HCT116 (cell line): ENCODE data around the gene ACYP2. TPM values are rescaled to one million over a fixed set of nuclear protein-coding genes. Genes with fewer than 3 reads are reported as not detected.

Experiments
- ATAC-seq: fragments of 200-7000 bp; cut with Tn5 transposase; 2 replicates; pipeline ENCODE4 v1.9.1; 2020; ENCODE audit warnings: mild to moderate bottlenecking, moderate library complexity
- BruUV-seq: library from RNA; stranded (reverse); fragments of 400-500 nt; replicated peaks from 2 replicates; lab custom pipeline; 2021; lab: Mats Ljungman, UMichigan
- CTCF ChIA-PET: fragments of 300-600 bp; sonication (Branson Sonifier 250); formaldehyde crosslinking; loops from one replicate; lab custom pipeline; 2021; ENCODE audit warnings: antibody characterized with exemption; lab: Charles Lee
- POLR2A ChIA-PET: fragments of 300-600, 350-600 bp; sonication (Branson Sonifier 250); formaldehyde crosslinking; loops from one replicate; lab custom pipeline; 2021; ENCODE audit warnings: antibody characterized with exemption; lab: Charles Lee
- RAD21 ChIA-PET, 2 experiments: fragments of 300-600 bp; sonication (Branson Sonifier 250); formaldehyde crosslinking; loops; one replicate each; lab custom pipeline; 2023; ENCODE audit warnings: low total read pairs in 2 of 2; ENCODE audit not compliant: uncharacterized antibody in 2 of 2, unreplicated experiment in 2 of 2, low non-redundant PET in 1 of 2; lab: Charles Lee
- DNase-seq: peaks from one replicate; pipeline ENCODE4 v3.0.0-alpha.2; 2010; ENCODE audit warnings: low read depth, low spot score
- H2AFZ ChIP-seq: fragments of 200-600 bp; shearing (Covaris generic), sonication (generic); 2 replicates; pipeline ENCODE4 v1.6.1; 2017; ENCODE audit warnings: low read depth, mixed run types, mixed read lengths, antibody characterized with exemption, low read length; ENCODE audit not compliant: poor library complexity, severe bottlenecking
- H3K27ac ChIP-seq: 2 replicates; pipeline ENCODE4 v1.5.1; 2012; ENCODE audit warnings: low read depth, low read length
- H3K27me3 ChIP-seq: fragments of 200-600 bp; sonication (generic); 2 replicates; pipeline ENCODE4 v1.6.1; 2016; ENCODE audit warnings: mixed run types, low read length, mixed read lengths; ENCODE audit not compliant: insufficient read depth
- H3K36me3 ChIP-seq, 2 experiments: fragments of 200-500 bp in 1 of 2; fragments of 200-600 bp in 1 of 2; sonication (Bioruptor generic) in 1 of 2; sonication (generic) in 1 of 2; 2 replicates each; pipeline versions ENCODE4 v1.5.1 to v1.6.1; 2014 to 2016; ENCODE audit warnings: low read length in 2 of 2, inconsistent platforms in 1 of 2, mixed read lengths in 1 of 2, mixed run types in 1 of 2; ENCODE audit not compliant: insufficient read depth in 2 of 2, control insufficient read depth in 1 of 2
- H3K4me1 ChIP-seq, 2 experiments: fragments of 200-600 bp in 1 of 2; sonication (generic) in 1 of 2; 2 replicates each; pipeline versions ENCODE4 v1.5.1 to v1.6.1; 2012 to 2017; ENCODE audit warnings: low read length in 2 of 2, inconsistent platforms in 1 of 2, mild to moderate bottlenecking in 1 of 2, mixed read lengths in 1 of 2, mixed run types in 1 of 2, moderate library complexity in 1 of 2; ENCODE audit not compliant: insufficient read depth in 2 of 2, control insufficient read depth in 1 of 2
- H3K4me2 ChIP-seq: fragments of 200-600 bp; sonication (generic); 2 replicates; pipeline ENCODE4 v1.6.1; 2017; ENCODE audit warnings: mixed run types, low read length, mixed read lengths
- H3K4me3 ChIP-seq, 2 experiments: fragments of 200-600 bp in 1 of 2; sonication (generic) in 1 of 2; replicated peaks in 1 of 2; 2 replicates each; pipeline ENCODE4 v1.5.1; 2011 to 2016; ENCODE audit warnings: low read length in 2 of 2, control low read depth in 1 of 2, low read depth in 1 of 2, mild to moderate bottlenecking in 1 of 2, mixed read lengths in 1 of 2, mixed run types in 1 of 2
- H3K79me2 ChIP-seq: fragments of 200-600 bp; sonication (generic); 2 replicates; pipeline ENCODE4 v1.6.1; 2017; ENCODE audit warnings: mild to moderate bottlenecking, mixed run types, low read length, moderate library complexity, mixed read lengths; ENCODE audit not compliant: insufficient read depth
- H3K9ac ChIP-seq: fragments of 200-600 bp; sonication (generic); 2 replicates; pipeline ENCODE4 v1.6.1; 2016; ENCODE audit warnings: low read length, mixed read lengths
- H3K9me2 ChIP-seq: fragments of 200-600 bp; sonication (generic), shearing (Covaris generic); 2 replicates; pipeline ENCODE4 v1.6.1; 2017; ENCODE audit warnings: mixed run types, mild to moderate bottlenecking, moderate library complexity; ENCODE audit not compliant: insufficient read depth
- H3K9me3 ChIP-seq, 2 experiments: fragments of 200-500 bp in 1 of 2; fragments of 200-600 bp in 1 of 2; sonication (Bioruptor generic) in 1 of 2; sonication (generic) in 1 of 2; 2 replicates each; pipeline ENCODE4 v1.6.1; 2014 to 2017; ENCODE audit warnings: low read length in 2 of 2, mixed read lengths in 2 of 2, inconsistent platforms in 1 of 2, low read depth in 1 of 2, mild to moderate bottlenecking in 1 of 2, mixed run types in 1 of 2, moderate library complexity in 1 of 2; ENCODE audit not compliant: control insufficient read depth in 1 of 2, insufficient read depth in 1 of 2
- H4K20me1 ChIP-seq: fragments of 200-600 bp; sonication (generic), shearing (Covaris generic); 2 replicates; pipeline ENCODE4 v1.6.1; 2017; ENCODE audit warnings: mixed run types, mild to moderate bottlenecking, moderate library complexity; ENCODE audit not compliant: insufficient read depth
- SIN3A ChIP-seq: IDR thresholded peaks from 2 replicates; pipeline ENCODE4 v1.6.1; 2012; ENCODE audit warnings: low read depth
- SRF ChIP-seq: IDR thresholded peaks from 2 replicates; pipeline ENCODE4 v1.6.1; 2012; ENCODE audit warnings: low read depth
- YY1 ChIP-seq: IDR thresholded peaks from 2 replicates; pipeline ENCODE4 v1.6.1; 2011; ENCODE audit warnings: low read length, low read depth, moderate library complexity, mild to moderate bottlenecking; ENCODE audit not compliant: insufficient replicate concordance; ENCODE audit errors: extremely low read depth
- ZFX ChIP-seq: fragments of 450-650 bp; IDR thresholded peaks from 2 replicates; pipeline ENCODE4 v1.6.1; 2017
- intact Hi-C: fragments of 100-400 bp; cut with micrococcal nuclease; formaldehyde crosslinking; loops from 2 replicates; pipeline ENCODE4 v1.10.0; 2022
- total RNA-seq: library from RNA; stranded (reverse); gene quantifications from one replicate; pipeline ENCODE4 v1.2.1, GENCODE V29; 2021; ENCODE audit not compliant: unreplicated experiment
- TF ChIP-seq, protein P1 (sequence below): IDR thresholded peaks from 2 replicates; pipeline ENCODE4 v1.6.1; 2012

The ACYP2 gene
- total RNA-seq, 1 experiment from 2014 or later = 9.4 TPM

DNA sequence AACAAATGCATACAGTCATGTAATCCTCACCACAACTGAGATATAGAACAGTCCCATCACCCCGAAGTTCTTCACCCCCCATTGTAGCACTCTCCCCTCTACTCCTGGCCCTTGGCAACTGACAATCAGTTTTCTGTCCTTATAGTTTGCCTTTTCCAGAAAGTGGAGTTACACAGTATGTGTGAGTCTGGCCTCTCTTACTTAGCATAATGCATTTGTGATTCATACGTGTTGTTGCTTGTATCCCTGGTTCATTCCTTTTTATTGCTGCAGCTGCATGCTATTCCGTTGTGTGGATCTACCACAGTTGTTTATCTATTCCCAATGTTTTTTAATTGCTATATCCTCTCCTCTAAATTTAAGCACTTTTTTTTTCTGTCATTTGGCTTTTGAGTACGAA, 17.6 kb downstream of the ACYP2 start:
- RAD21 ChIA-PET = no interaction called here
- Histone ChIP-seq H3K36me3 (no peaks in the 10 kb centered on the region), H2AFZ (no peak overlapping the region), H3K9me3 (no peaks in the 10 kb centered on the region), H3K79me2 (no peaks in the 10 kb centered on the region), H3K9me2 (no peaks in the 10 kb centered on the region), H3K4me2 (no peak overlapping the region), H4K20me1 (no peaks in the 10 kb centered on the region), H3K9ac (no peak overlapping the region), H3K4me1 (no peaks in the 10 kb centered on the region), H3K27ac (no peak overlapping the region), H3K4me3 (no peak overlapping the region), H3K27me3 (no peaks in the 10 kb centered on the region)
- CTCF ChIA-PET = no interaction called here
- BruUV-seq = no TSS peak
- DNase-seq (no peak), ATAC-seq (no peak)
- TF ChIP-seq, protein P1, sequence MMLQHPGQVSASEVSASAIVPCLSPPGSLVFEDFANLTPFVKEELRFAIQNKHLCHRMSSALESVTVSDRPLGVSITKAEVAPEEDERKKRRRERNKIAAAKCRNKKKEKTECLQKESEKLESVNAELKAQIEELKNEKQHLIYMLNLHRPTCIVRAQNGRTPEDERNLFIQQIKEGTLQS = no peak
- TF ChIP-seq SIN3A (no peak), ZFX (no peak)
- intact Hi-C loops = no loop called here
- POLR2A ChIA-PET = no interaction called here

DNA sequence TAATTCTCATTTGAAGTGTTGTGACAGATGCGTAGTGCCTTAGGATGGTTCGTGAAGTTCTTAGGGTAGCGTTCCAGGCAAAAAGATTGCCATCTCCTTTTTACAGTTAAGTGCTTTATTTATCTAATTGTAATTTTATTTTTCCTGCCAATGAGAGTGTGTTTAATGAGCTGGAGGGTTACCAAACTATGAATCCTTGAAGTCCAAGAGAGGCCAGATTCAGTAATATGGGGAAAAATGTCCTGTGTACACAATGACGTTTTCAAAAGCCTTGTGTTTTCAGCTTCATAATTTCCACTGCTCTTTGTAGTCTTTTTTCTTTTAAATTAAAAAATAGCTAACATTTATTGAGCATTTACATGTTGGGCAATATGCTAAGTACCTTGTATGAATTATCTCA, 23.8 kb downstream of the ACYP2 start:
- ChIA-PET CTCF (interaction anchor here (1.1 kb wide), 1 partner anchor 23 kb away, joined by 5 read pairs; no protein-coding TSS in a partner anchor), RAD21 (no interaction called here), POLR2A (no interaction called here)
- Histone ChIP-seq H2AFZ (no peak overlapping the region), H3K36me3 (no peaks in the 10 kb centered on the region), H3K27ac (no peak overlapping the region), H3K4me1 (no peaks in the 10 kb centered on the region), H3K79me2 (no peaks in the 10 kb centered on the region), H3K27me3 (no peaks in the 10 kb centered on the region), H3K4me3 (no peak overlapping the region), H3K9me2 (no peaks in the 10 kb centered on the region), H3K4me2 (no peak overlapping the region), H3K9me3 (no peaks in the 10 kb centered on the region), H4K20me1 (no peaks in the 10 kb centered on the region), H3K9ac (no peak overlapping the region)
- no peak for DNase-seq
- intact Hi-C loops = no loop called here
- no peak for ATAC-seq
- no TSS peak for BruUV-seq
- TF ChIP-seq ZFX = no peak
- TF ChIP-seq YY1 = no peak
- TF ChIP-seq SRF = no peak
